Vagina (tissue), 2 donors: ENCODE measurements around the gene GSTA2.
"Not testable (repeated sequence)": the region's sequence is repeated elsewhere in the genome, so short reads cannot be mapped to it uniquely, and the experiment has no call there.

Source experiments
- CTCF ChIP-seq, 3 experiments: fragments of 450-650 bp in 2 of 3; fragments of 200-600 bp in 1 of 3; sonication (generic) in 1 of 3; IDR thresholded peaks; one replicate each; pipeline ENCODE4 v1.5.1; 2017 to 2019; ENCODE audit warnings: antibody characterized with exemption in 3 of 3, mild to moderate bottlenecking in 2 of 3, moderate library complexity in 2 of 3
- POLR2A ChIP-seq, 2 donors: fragments of 450-650 bp; IDR thresholded peaks; one replicate each; pipeline ENCODE4 v1.6.1; 2017; ENCODE audit warnings: antibody characterized with exemption in 2 of 2, mild to moderate bottlenecking in 2 of 2, moderate library complexity in 2 of 2
- POLR2AphosphoS5 ChIP-seq, 2 donors: sonication (generic); formaldehyde crosslinking; IDR thresholded peaks; one replicate each; pipeline ENCODE4 v1.9.0; 2017; ENCODE audit warnings: antibody characterized with exemption in 2 of 2, mild to moderate bottlenecking in 2 of 2, low read depth in 1 of 2; ENCODE audit not compliant: insufficient read depth in 1 of 2

- TF ChIP-seq POLR2A (IDR thresholded peaks at IDR 0.05); CTCF (IDR thresholded peaks at IDR 0.05); POLR2AphosphoS5 (IDR thresholded peaks at IDR 0.05; ENCODE audit: insufficient read depth in 1 of 2, low read depth in 1 of 2): not testable (repeated sequence)
These were observed 13.6 kb upstream of the GSTA2 start for GRCh38 chr6:52776711-52777351.
